Panc1 (cell line): ENCODE results near the gene MPRIP. TPM values are rescaled to one million over a fixed set of nuclear protein-coding genes. Genes with fewer than 3 reads are reported as not detected.

Source experiments
- ATAC-seq: fragments of 200-7000 bp; cut with Tn5 transposase; 2 replicates; pipeline ENCODE4 v1.9.1; 2020; ENCODE audit warnings: mild to moderate bottlenecking, moderate library complexity
- BruUV-seq: library from RNA; stranded (reverse); fragments of 400-500 nt; replicated peaks from 2 replicates; lab custom pipeline; 2021; lab: Mats Ljungman, UMichigan
- CTCF ChIA-PET: fragments of 300-600 bp; sonication (Branson Sonifier 250); formaldehyde crosslinking; loops from one replicate; lab custom pipeline; 2022; ENCODE audit warnings: antibody characterized with exemption; lab: Charles Lee
- POLR2A ChIA-PET: fragments of 300-600 bp; sonication (Branson Sonifier 250); formaldehyde crosslinking; loops from one replicate; lab custom pipeline; 2022; ENCODE audit warnings: antibody characterized with exemption; lab: Charles Lee
- DNase-seq: peaks from one replicate; pipeline ENCODE4 v3.0.0-alpha.2; 2010; ENCODE audit warnings: low read depth, low spot score
- H3K27ac ChIP-seq: 2 replicates; pipeline ENCODE4 v1.5.1; 2011; ENCODE audit warnings: mild to moderate bottlenecking, low read length, inconsistent platforms
- H3K27me3 ChIP-seq: fragments of 200-500 bp; sonication (Bioruptor generic); 2 replicates; pipeline ENCODE4 v1.6.0; 2014; ENCODE audit warnings: low read length, inconsistent platforms; ENCODE audit not compliant: control insufficient read depth, insufficient read depth
- H3K36me3 ChIP-seq: fragments of 200-500 bp; sonication (Bioruptor generic); 2 replicates; pipeline ENCODE4 v1.5.1; 2014; ENCODE audit warnings: inconsistent platforms, mild to moderate bottlenecking, low read length, moderate library complexity; ENCODE audit not compliant: control insufficient read depth, insufficient read depth
- H3K4me1 ChIP-seq: 2 replicates; pipeline ENCODE4 v1.5.1; 2011; ENCODE audit warnings: inconsistent platforms, mild to moderate bottlenecking, low read length, moderate library complexity; ENCODE audit not compliant: control insufficient read depth, insufficient read depth
- H3K4me3 ChIP-seq, 2 experiments: 2 replicates each; pipeline ENCODE4 v1.5.1; 2011 to 2012; ENCODE audit warnings: low read depth in 2 of 2, low read length in 2 of 2, mild to moderate bottlenecking in 2 of 2, inconsistent platforms in 1 of 2, moderate library complexity in 1 of 2
- H3K9me3 ChIP-seq: fragments of 200-500 bp; sonication (Bioruptor generic); 2 replicates; pipeline ENCODE4 v1.5.1; 2014; ENCODE audit warnings: low read depth, mild to moderate bottlenecking, inconsistent platforms, low read length, moderate library complexity; ENCODE audit not compliant: control insufficient read depth, insufficient read depth
- POLR2AphosphoS5 ChIP-seq: IDR thresholded peaks from 2 replicates; pipeline ENCODE4 v1.6.1; 2012; ENCODE audit warnings: mild to moderate bottlenecking, low read depth, low read length, moderate library complexity
- SIN3A ChIP-seq: IDR thresholded peaks from 2 replicates; pipeline ENCODE4 v1.6.1; 2012; ENCODE audit warnings: low read depth, mild to moderate bottlenecking, low read length, moderate library complexity, borderline replicate concordance; ENCODE audit not compliant: insufficient read depth
- TCF7L2 ChIP-seq: IDR thresholded peaks from 2 replicates; pipeline ENCODE4 v1.6.1; 2011; ENCODE audit warnings: mild to moderate bottlenecking, low read depth, low read length, inconsistent platforms
- in situ Hi-C: cut with HindIII; loops from 2 replicates; pipeline ENCODE4 v1.10.0; 2016; ENCODE audit warnings: low sequenced_read_pairs, low pct_unique_long_range_greater_than_20kb
- intact Hi-C: fragments of 100-400 bp; cut with micrococcal nuclease; formaldehyde crosslinking; loops from one replicate; pipeline ENCODE4 v1.10.0; 2022; ENCODE audit not compliant: unreplicated experiment
- total RNA-seq: library from RNA; stranded (reverse); gene quantifications from one replicate; pipeline ENCODE4 v1.2.1, GENCODE V29; 2021; ENCODE audit not compliant: unreplicated experiment
- TF ChIP-seq, protein P1 (sequence below): fragments of 450-650 bp; IDR thresholded peaks from 2 replicates; pipeline ENCODE4 v1.5.1; 2017; ENCODE audit warnings: mild to moderate bottlenecking
- TF ChIP-seq, protein P2 (sequence below), 2 experiments: IDR thresholded peaks; 2 replicates each; pipeline ENCODE4 v1.6.1; 2011 to 2012; ENCODE audit warnings: low read depth in 2 of 2, control low read depth in 1 of 2, low read length in 1 of 2, mild to moderate bottlenecking in 1 of 2, moderate library complexity in 1 of 2; ENCODE audit not compliant: insufficient read depth in 1 of 2

The MPRIP gene
- total RNA-seq, 1 experiment from 2014 or later = 155 TPM

DNA sequence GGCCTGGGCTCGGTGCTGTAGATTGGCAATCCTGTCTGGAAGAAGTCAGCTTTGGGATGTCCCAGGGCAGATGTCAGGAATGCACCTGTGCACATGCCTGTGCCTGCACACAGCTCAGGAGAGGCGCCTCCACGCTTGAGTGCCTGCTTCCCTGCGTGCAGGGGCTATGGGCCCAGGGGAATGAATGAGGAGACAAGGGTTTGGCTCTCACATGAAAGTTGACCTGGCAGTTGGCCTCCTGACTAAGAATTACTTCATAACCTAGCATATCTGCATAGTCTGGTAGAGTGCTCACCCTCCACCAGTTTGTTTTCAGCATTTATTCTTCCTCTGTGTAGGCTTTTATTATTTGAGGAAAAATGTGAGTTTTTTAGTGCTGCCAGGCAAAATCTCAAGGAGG, 113.8 kb downstream of the MPRIP start:
- in situ Hi-C loops = no loop called here
- ChIA-PET CTCF (interaction anchor here (0.9 kb wide), 1 partner anchor 9 kb away, joined by 3 read pairs; no protein-coding TSS in a partner anchor), POLR2A (no interaction called here)
- Histone ChIP-seq H3K9me3 (no peaks in the 10 kb centered on the region), H3K27ac (no peak overlapping the region), H3K4me3 (no peak overlapping the region), H3K36me3 (peaks cover 2% of the 10 kb centered on the region; the same call in 1 of the 2 replicates), H3K4me1 (peaks cover 6% of the 10 kb centered on the region; the same call in 1 of the 2 replicates), H3K27me3 (no peaks in the 10 kb centered on the region)
- intact Hi-C loops = no loop called here
- ATAC-seq (no peak), DNase-seq (no peak)
- TF ChIP-seq TCF7L2 (no peak), SIN3A (no peak), POLR2AphosphoS5 (no peak)
- TF ChIP-seq, protein P1, sequence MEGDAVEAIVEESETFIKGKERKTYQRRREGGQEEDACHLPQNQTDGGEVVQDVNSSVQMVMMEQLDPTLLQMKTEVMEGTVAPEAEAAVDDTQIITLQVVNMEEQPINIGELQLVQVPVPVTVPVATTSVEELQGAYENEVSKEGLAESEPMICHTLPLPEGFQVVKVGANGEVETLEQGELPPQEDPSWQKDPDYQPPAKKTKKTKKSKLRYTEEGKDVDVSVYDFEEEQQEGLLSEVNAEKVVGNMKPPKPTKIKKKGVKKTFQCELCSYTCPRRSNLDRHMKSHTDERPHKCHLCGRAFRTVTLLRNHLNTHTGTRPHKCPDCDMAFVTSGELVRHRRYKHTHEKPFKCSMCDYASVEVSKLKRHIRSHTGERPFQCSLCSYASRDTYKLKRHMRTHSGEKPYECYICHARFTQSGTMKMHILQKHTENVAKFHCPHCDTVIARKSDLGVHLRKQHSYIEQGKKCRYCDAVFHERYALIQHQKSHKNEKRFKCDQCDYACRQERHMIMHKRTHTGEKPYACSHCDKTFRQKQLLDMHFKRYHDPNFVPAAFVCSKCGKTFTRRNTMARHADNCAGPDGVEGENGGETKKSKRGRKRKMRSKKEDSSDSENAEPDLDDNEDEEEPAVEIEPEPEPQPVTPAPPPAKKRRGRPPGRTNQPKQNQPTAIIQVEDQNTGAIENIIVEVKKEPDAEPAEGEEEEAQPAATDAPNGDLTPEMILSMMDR = no peak
- TF ChIP-seq, protein P2, sequence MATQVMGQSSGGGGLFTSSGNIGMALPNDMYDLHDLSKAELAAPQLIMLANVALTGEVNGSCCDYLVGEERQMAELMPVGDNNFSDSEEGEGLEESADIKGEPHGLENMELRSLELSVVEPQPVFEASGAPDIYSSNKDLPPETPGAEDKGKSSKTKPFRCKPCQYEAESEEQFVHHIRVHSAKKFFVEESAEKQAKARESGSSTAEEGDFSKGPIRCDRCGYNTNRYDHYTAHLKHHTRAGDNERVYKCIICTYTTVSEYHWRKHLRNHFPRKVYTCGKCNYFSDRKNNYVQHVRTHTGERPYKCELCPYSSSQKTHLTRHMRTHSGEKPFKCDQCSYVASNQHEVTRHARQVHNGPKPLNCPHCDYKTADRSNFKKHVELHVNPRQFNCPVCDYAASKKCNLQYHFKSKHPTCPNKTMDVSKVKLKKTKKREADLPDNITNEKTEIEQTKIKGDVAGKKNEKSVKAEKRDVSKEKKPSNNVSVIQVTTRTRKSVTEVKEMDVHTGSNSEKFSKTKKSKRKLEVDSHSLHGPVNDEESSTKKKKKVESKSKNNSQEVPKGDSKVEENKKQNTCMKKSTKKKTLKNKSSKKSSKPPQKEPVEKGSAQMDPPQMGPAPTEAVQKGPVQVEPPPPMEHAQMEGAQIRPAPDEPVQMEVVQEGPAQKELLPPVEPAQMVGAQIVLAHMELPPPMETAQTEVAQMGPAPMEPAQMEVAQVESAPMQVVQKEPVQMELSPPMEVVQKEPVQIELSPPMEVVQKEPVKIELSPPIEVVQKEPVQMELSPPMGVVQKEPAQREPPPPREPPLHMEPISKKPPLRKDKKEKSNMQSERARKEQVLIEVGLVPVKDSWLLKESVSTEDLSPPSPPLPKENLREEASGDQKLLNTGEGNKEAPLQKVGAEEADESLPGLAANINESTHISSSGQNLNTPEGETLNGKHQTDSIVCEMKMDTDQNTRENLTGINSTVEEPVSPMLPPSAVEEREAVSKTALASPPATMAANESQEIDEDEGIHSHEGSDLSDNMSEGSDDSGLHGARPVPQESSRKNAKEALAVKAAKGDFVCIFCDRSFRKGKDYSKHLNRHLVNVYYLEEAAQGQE (IDR thresholded peaks at IDR 0.05; ENCODE audit: insufficient read depth in 1 of 2, low read depth in 2 of 2, low read length in 1 of 2) = no peak
- BruUV-seq = no TSS peak

DNA sequence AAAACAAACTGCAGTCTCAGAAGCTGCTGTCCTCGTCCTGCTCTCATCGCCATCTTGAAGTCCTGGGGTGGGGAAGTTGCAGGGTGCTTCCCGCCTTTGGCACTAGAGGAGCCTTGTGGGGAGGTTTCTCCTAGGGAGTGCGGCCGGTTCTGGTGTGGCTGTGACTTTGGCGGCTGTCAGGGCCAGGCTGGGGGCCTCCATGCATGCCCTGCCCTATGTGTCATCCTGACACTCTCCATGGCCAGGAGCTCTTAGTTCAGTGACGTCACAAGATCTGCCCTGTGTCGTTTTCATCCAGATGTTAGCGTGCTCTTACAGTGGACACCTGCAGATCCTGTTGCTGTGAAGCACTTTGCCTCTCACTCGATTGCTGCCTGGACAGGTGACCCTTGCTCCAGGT, 114.3 kb downstream of the MPRIP start:
- DNase-seq (no peak), ATAC-seq (no peak)
- Histone ChIP-seq H3K9me3 (no peaks in the 10 kb centered on the region), H3K4me3 (no peak overlapping the region), H3K27me3 (no peaks in the 10 kb centered on the region), H3K27ac (no peak overlapping the region), H3K4me1 (peaks cover 4% of the 10 kb centered on the region; the same call in 1 of the 2 replicates), H3K36me3 (peaks cover 5% of the 10 kb centered on the region; the same call in 1 of the 2 replicates)
- intact Hi-C loops = no loop called here
- TF ChIP-seq SIN3A = no peak
- TF ChIP-seq, protein P1 = no peak
- TF ChIP-seq, protein P2 (IDR thresholded peaks at IDR 0.05; ENCODE audit: insufficient read depth in 1 of 2, low read depth in 2 of 2, low read length in 1 of 2) = no peak
- ChIA-PET POLR2A (no interaction called here), CTCF (no interaction called here)
- in situ Hi-C loops = no loop called here
- no TSS peak for BruUV-seq
